ENCODE measurements around the gene PGC.
"Not testable (repeated sequence)": the region's sequence is repeated elsewhere in the genome, so short reads cannot be mapped to it uniquely, and the experiment has no call there.

PGC gene

GRCh38 chr6:41774841-41775240 is 27.6 kb upstream of the PGC start:
- no peak for DNase-seq

- no peak for DNase-seq
These were observed 24.1 kb upstream of the PGC start for GRCh38 chr6:41771058-41771983.

- no peak for DNase-seq
These were observed 23.3 kb upstream of the PGC start for GRCh38 chr6:41770381-41771057.

GRCh38 chr6:41769376-41769775 is 22.2 kb upstream of the PGC start:
- DNase-seq = no peak

- no peak for DNase-seq
These were observed 21.5 kb upstream of the PGC start for GRCh38 chr6:41768545-41769308.

GRCh38 chr6:41767112-41767833 is 20.1 kb upstream of the PGC start:
- DNase-seq = no peak

GRCh38 chr6:41766043-41766664 is 19.0 kb upstream of the PGC start:
- DNase-seq = not testable (repeated sequence)

GRCh38 chr6:41763470-41763869 is 16.3 kb upstream of the PGC start:
- no peak for DNase-seq

- DNase-seq = no peak
These were observed 12.8 kb upstream of the PGC start for GRCh38 chr6:41759905-41760579.

- no peak for DNase-seq
These were observed 12.1 kb upstream of the PGC start for GRCh38 chr6:41759106-41759904.

GRCh38 chr6:41758641-41759035 is 11.4 kb upstream of the PGC start:
- DNase-seq = no peak

- no peak for DNase-seq
These were observed 10.9 kb upstream of the PGC start for GRCh38 chr6:41757931-41758640.

GRCh38 chr6:41757271-41757670 is 10.1 kb upstream of the PGC start:
- DNase-seq = no peak

GRCh38 chr6:41756354-41756753 is 9.2 kb upstream of the PGC start:
- DNase-seq = no peak

GRCh38 chr6:41755895-41756294 is 8.7 kb upstream of the PGC start:
- DNase-seq = no peak

GRCh38 chr6:41750374-41750773 is 3.2 kb upstream of the PGC start:
- no peak for DNase-seq

GRCh38 chr6:41748542-41748941 is 1.3 kb upstream of the PGC start:
- no peak for DNase-seq

- DNase-seq = no peak
These were observed 893 bp upstream of the PGC start for GRCh38 chr6:41748102-41748477.

- no peak for DNase-seq
These were observed 1.1 kb downstream of the PGC start for GRCh38 chr6:41746107-41746506.

- no peak for DNase-seq
These were observed 2.9 kb downstream of the PGC start for GRCh38 chr6:41744236-41744787.
